GM19324 (cell line): ENCODE results near the gene RENBP.

ENCODE experiments used
- ATAC-seq: cut with Tn5 transposase; IDR thresholded peaks from one replicate; pipeline ENCODE4 v1.9.1; 2021; ENCODE audit warnings: mild to moderate bottlenecking, moderate library complexity; ENCODE audit not compliant: unreplicated experiment, low FRiP score

RENBP gene

GRCh38 chrX:153971450-153972367 is 27.3 kb upstream of the RENBP start, which contains the start of gene HCFC1:
Gene HCFC1 (minus strand): TSS chrX:153971818. CDS start chrX:153970840, 978 bp downstream.
- ATAC-seq: peak; percentile 58

GRCh38 chrX:153971124-153971449 is 26.6 kb upstream of the RENBP start:
- ATAC-seq: peak; percentile 50

GRCh38 chrX:153970357-153971123 is 26.1 kb upstream of the RENBP start:
- ATAC-seq: peak; percentile 8

DNA sequence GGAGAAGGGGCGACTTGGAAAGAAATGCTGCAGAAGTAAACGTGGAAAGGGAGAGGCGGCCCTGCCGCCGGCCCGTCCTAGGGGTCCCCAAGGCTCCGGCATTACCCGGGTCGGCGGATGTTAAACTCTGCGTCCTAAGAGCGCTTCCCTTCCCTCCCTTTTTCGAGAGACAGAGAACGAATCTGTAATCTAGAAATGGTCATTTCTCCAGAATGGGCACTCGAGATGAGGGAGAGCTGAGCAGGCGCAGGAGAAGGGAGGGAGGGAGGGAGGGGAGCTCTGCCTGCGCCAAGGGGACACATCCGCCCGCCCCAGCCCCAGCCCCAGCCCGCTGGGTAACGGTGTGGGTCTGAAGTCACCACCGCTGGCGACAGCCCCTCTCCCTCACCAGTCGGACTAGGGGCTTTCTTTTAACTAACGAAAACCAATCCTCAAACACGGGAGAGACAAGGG is 25.5 kb upstream of the RENBP start:
- no peak for ATAC-seq

GRCh38 chrX:153969125-153969903 is 24.9 kb upstream of the RENBP start:
- ATAC-seq: no peak

DNA sequence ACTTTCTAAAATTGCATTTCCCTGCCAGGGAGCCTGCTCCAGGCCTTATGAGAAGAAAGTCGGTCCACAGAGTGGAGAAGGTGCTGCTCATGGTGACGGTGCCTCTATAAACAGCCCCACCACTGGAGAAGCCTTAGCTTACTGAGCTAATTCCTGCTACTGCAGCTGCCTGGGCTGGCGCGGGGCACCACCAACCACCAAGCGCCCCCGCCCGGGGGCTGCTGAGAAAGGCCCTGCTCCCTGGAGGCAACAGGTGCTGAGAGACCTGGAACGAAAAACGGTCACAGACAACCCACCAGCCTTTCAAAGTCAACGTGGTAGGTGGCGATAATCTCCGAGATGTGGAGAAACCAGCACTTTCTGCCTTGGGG is 24.3 kb upstream of the RENBP start:
- ATAC-seq: no peak

GRCh38 chrX:153968255-153968654 is 23.8 kb upstream of the RENBP start:
- no peak for ATAC-seq

- ATAC-seq: no peak
Observed at GRCh38 chrX:153967536-153968224, 23.2 kb upstream of the RENBP start.

DNA sequence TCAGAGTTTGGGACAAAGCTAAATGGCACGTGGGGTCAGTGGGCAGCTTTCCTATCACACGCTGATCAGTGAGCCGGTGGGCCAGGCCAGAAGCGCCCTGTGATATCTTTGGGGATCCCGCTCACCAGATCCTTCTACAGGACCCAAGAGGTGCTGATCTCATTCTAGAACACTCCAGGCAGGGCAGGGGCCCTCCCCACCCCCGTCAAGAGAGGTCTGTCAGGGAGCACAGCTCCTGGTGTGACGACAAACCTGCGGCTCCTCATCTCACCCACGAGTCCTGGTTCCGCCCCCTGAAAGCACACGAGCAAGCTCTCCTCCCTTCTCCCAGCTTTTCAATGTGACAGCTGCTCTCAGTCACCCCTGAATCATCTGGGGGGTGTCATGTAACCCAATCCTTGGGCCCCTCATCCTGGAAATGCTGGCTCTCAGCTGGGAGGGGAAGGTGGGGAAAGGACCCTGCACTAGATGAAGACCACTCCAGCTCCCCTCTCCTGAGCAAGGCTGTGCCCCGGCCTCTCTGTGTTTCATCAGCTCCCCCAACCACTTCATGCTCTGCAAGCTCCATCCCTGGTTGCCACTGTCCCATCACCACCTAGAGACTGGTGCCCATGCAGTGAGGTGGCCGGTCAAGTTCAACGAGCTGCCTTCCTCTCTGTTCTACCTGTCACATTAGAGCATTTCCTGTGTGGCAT is 22.5 kb upstream of the RENBP start:
- ATAC-seq: no peak

DNA sequence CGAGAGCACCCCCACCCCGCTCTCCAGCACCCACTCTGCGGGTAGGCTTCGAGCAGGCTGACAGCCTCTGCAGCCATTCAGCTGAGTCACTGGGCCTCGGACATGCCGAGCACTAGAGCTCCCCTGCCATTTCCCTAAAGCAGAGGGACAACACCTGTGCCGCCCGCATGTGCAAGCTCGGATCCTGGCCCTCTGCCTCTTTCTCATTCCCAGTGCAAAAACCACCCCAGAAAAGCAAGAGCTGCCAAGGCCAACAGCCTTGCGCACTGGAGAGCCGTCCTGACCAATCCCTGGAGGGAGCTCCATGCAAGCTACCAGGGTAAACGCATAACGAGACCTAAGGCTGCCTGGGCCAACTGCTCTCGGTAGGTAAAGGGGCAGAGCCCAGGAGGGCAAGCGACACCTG is 21.8 kb upstream of the RENBP start:
- no peak for ATAC-seq

DNA sequence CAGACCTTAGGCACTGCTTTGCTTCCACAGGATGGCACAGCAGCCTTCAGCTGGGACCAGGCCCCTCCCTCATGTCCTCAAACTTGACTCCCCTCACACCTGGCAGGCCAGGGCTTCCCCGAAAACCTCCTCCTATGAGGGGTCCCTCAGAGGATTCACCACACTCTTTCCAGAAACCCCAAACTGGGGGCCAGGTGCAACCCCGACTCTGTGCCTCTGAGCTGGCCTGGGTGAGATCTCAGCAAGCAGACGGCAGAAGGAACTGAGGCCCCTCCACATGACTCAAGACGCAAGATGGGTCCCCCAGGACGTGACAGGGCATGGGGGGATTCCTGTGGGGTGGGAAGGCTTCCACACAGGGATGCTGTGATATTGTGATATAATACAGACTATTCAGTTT is 21.0 kb upstream of the RENBP start:
- ATAC-seq: no peak

GRCh38 chrX:153964105-153964504 is 19.7 kb upstream of the RENBP start:
- no peak for ATAC-seq

- no peak for ATAC-seq
Observed at GRCh38 chrX:153963546-153963945, 19.1 kb upstream of the RENBP start.

DNA sequence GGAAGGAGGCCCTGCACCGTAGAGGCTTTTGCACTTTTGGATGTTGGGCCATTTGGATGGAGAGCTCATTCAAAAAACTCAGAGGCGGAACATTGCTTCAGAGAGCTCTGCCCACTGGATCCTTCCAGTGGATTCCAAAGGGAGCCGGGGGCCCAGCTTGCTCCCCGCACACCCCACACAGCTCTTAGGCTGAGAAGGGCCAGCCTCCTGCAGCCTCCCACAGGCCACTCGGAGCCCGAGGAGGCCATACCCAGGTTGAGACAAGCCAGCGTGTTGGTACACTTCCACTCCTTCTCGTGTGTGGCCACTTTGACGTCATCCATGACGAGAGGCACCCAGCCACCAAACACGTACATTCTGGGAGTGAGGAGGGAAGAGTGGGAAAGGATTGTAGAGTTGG is 16.8 kb upstream of the RENBP start:
- ATAC-seq: no peak

GRCh38 chrX:153960786-153961185 is 16.3 kb upstream of the RENBP start:
- ATAC-seq: no peak

GRCh38 chrX:153960077-153960476 is 15.6 kb upstream of the RENBP start:
- ATAC-seq: no peak

DNA sequence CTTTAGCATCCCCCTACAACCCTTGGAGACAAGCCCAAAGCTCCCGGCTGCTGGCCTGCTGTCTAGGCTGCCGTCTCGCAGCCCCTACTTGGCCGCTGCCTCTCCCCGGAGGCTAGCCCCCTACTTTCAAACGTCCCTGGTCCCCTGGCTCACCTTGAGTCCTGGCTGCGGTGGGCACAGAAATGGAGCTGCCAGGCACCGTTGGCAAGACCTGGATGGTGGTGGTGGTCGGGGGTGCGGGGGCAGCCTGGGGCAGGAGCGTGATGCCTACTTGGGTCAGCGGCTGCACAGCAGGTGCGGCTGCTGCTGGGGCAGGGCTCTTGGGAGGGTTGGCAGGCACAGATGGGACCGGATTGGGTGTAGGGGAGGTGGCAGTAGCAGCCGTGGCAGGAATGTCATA is 15.2 kb upstream of the RENBP start:
- ATAC-seq: no peak

DNA sequence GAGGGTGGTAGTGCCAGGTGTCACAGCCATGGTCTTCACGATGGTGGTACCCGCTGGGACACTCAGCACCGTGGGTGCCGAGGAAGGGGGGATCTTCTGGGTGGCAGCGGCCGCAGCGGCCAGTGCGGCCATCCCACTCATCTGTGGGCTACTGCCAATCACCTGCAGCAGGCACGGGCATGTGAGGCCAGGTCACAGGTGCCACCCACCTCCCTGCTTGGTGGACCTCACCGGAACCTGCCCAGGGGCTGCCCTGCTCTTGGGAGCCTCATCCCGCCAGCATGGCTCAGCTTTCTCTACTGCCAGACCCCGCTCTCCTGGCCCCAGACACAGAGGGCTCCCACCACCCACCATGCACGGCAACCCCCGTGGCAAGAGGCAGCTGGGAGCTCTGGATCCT is 14.2 kb upstream of the RENBP start:
- no peak for ATAC-seq

GRCh38 chrX:153957224-153957623 is 12.8 kb upstream of the RENBP start:
- no peak for ATAC-seq
